ENCODE results near the gene PCDHGA1.
"Not testable (repeated sequence)": the region's sequence is repeated elsewhere in the genome, so short reads cannot be mapped to it uniquely, and the experiment has no call there.

The PCDHGA1 gene

GRCh38 chr5:141420855-141421488, 90.7 kb downstream of the PCDHGA1 start, which contains the start of gene PCDHGA11:
Gene PCDHGA11 (plus strand): TSS chr5:141421051. CDS start chr5:141421228, 177 bp downstream.
- H3K4me3 ChIP-seq (ENCODE audit: low read depth, low read length): peak within 1 kb of the TSS; percentile 49
- TF ChIP-seq CTCF (IDR thresholded peaks at IDR 0.05; ENCODE audit: borderline replicate concordance, insufficient read depth, low read depth, low read length): peak; percentile 64

- no peak for TF ChIP-seq CTCF (IDR thresholded peaks at IDR 0.05; ENCODE audit: borderline replicate concordance, insufficient read depth, low read depth, low read length)
- H3K4me3 ChIP-seq (ENCODE audit: low read depth, low read length): peak overlapping the region; percentile 49
Measured at GRCh38 chr5:141421489-141421855, 91.2 kb downstream of the PCDHGA1 start.

GRCh38 chr5:141422742-141423291, 92.5 kb downstream of the PCDHGA1 start:
- TF ChIP-seq CTCF (IDR thresholded peaks at IDR 0.05; ENCODE audit: borderline replicate concordance, insufficient read depth, low read depth, low read length): no peak
- H3K4me3 ChIP-seq (ENCODE audit: low read depth, low read length): no peak overlapping the region

- no peak overlapping the region for H3K4me3 ChIP-seq (ENCODE audit: low read depth, low read length)
- no peak for TF ChIP-seq CTCF (IDR thresholded peaks at IDR 0.05; ENCODE audit: borderline replicate concordance, insufficient read depth, low read depth, low read length)
Measured at GRCh38 chr5:141427783-141428426, 97.6 kb downstream of the PCDHGA1 start.

- peak within 1 kb of the TSS; percentile 60 for H3K4me3 ChIP-seq (ENCODE audit: low read depth, low read length)
- TF ChIP-seq CTCF (IDR thresholded peaks at IDR 0.05; ENCODE audit: borderline replicate concordance, insufficient read depth, low read depth, low read length): peak; percentile 50; the same call in 1 of the 2 replicates
Measured at GRCh38 chr5:141430332-141431113, 100.2 kb downstream of the PCDHGA1 start, which contains the start of gene PCDHGA12. Gene PCDHGA12 (plus strand): TSS chr5:141430507. CDS start chr5:141430760, 253 bp downstream.

- peak overlapping the region; percentile 60 for H3K4me3 ChIP-seq (ENCODE audit: low read depth, low read length)
- TF ChIP-seq CTCF (IDR thresholded peaks at IDR 0.05; ENCODE audit: borderline replicate concordance, insufficient read depth, low read depth, low read length): no peak
Measured at GRCh38 chr5:141431286-141431685, 101.0 kb downstream of the PCDHGA1 start.

GRCh38 chr5:141432308-141432707, 102.0 kb downstream of the PCDHGA1 start:
- not testable (repeated sequence) for H3K4me3 ChIP-seq (ENCODE audit: low read depth, low read length)

GRCh38 chr5:141432726-141433125, 102.4 kb downstream of the PCDHGA1 start:
- H3K4me3 ChIP-seq (ENCODE audit: low read depth, low read length): not testable (repeated sequence)

All from GM12875 (cell line).